Calu3 (cell line): ENCODE measurements around the gene AEBP2. TPM values are rescaled to one million over a fixed set of nuclear protein-coding genes. Genes with fewer than 3 reads are reported as not detected.
A peak's percentile ranks its signal among the peaks of the same experiment; 100 is the strongest.
"Not testable (repeated sequence)": the region's sequence is repeated elsewhere in the genome, so short reads cannot be mapped to it uniquely, and the experiment has no call there.

Experiments
- Bru-seq: library from RNA; stranded (reverse); fragments of 400-500 nt; gene quantifications from one replicate; lab custom pipeline; 2021; lab: Mats Ljungman, UMichigan
- BruChase-seq, 2 experiments: library from RNA; stranded (reverse); fragments of 400-500 nt; gene quantifications; one replicate each; lab custom pipeline; 2021; lab: Mats Ljungman, UMichigan
- BruUV-seq: library from RNA; stranded (reverse); fragments of 400-500 nt; replicated peaks from 2 replicates; lab custom pipeline; 2021; lab: Mats Ljungman, UMichigan
- CTCF ChIA-PET: fragments of 300-600 bp; sonication (Branson Sonifier 250); formaldehyde crosslinking; loops from one replicate; lab custom pipeline; 2022; ENCODE audit warnings: antibody characterized with exemption; lab: Charles Lee
- DNase-seq: peaks from one replicate; pipeline ENCODE4 v3.0.0; 2022
- H3K27ac Mint-ChIP-seq: one replicate; pipeline ENCODE4 v1.8.0; 2022; ENCODE audit warnings: mixed read lengths; ENCODE audit not compliant: unreplicated experiment
- H3K27me3 Mint-ChIP-seq: one replicate; pipeline ENCODE4 v1.8.0; 2022; ENCODE audit warnings: mixed read lengths; ENCODE audit not compliant: unreplicated experiment
- H3K36me3 Mint-ChIP-seq: one replicate; pipeline ENCODE4 v1.8.0; 2022; ENCODE audit warnings: mild to moderate bottlenecking, moderate library complexity, mixed read lengths; ENCODE audit not compliant: insufficient read depth, unreplicated experiment
- H3K4me1 Mint-ChIP-seq: one replicate; pipeline ENCODE4 v1.8.0; 2022; ENCODE audit warnings: mild to moderate bottlenecking, low read depth, mixed read lengths; ENCODE audit not compliant: unreplicated experiment
- H3K4me3 Mint-ChIP-seq: one replicate; pipeline ENCODE4 v1.8.0; 2022; ENCODE audit warnings: mild to moderate bottlenecking, low read depth, moderate library complexity, mixed read lengths; ENCODE audit not compliant: unreplicated experiment
- H3K9me3 Mint-ChIP-seq: one replicate; pipeline ENCODE4 v1.8.0; 2022; ENCODE audit warnings: low read depth, mixed read lengths; ENCODE audit not compliant: unreplicated experiment
- CTCF ChIP-seq: fragments of 200-600 bp; IDR thresholded peaks from one replicate; pipeline ENCODE4 v1.8.0; 2022; ENCODE audit warnings: antibody characterized with exemption; ENCODE audit not compliant: unreplicated experiment
- intact Hi-C: fragments of 100-400 bp; cut with micrococcal nuclease; formaldehyde crosslinking; loops from one replicate; pipeline ENCODE4 v1.10.0; 2022; ENCODE audit not compliant: unreplicated experiment
- long read RNA-seq: library from polyadenylated mRNA; stranded (forward); transcript quantifications from one replicate; pipeline ENCODE4 v2.0.0, GENCODE V29; 2022
- total RNA-seq: library from RNA; stranded (reverse); gene quantifications from 2 replicates; pipeline ENCODE4 v1.2.3, GENCODE V29; 2022

Gene AEBP2, protein sequence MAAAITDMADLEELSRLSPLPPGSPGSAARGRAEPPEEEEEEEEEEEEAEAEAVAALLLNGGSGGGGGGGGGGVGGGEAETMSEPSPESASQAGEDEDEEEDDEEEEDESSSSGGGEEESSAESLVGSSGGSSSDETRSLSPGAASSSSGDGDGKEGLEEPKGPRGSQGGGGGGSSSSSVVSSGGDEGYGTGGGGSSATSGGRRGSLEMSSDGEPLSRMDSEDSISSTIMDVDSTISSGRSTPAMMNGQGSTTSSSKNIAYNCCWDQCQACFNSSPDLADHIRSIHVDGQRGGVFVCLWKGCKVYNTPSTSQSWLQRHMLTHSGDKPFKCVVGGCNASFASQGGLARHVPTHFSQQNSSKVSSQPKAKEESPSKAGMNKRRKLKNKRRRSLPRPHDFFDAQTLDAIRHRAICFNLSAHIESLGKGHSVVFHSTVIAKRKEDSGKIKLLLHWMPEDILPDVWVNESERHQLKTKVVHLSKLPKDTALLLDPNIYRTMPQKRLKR
- total RNA-seq (53.6 and 57.9 TPM in 2 replicates), Bru-seq, nascent RNA (percentile 88 among the genes with signal in this experiment), BruChase-seq, experiment 1, labeled RNA remaining after a 6-hour chase (percentile 77 among the genes with signal in this experiment), BruChase-seq, experiment 2, labeled RNA remaining after a 2-hour chase (percentile 77 among the genes with signal in this experiment)
- long read RNA-seq, full-length matches to known transcripts, result 8 of 14 reads
- long read RNA-seq, partial matches to known transcripts, result 2 of 14 reads
- long read RNA-seq, other reads (novel, unspliced or antisense), result 4 of 14 reads

- Mint-ChIP-seq H3K9me3 (no peaks in the 10 kb centered on the region), H3K4me1 (peaks cover 3% of the 10 kb centered on the region), H3K4me3 (peak within 1 kb of the TSS; percentile 99), H3K27me3 (no peaks in the 10 kb centered on the region), H3K36me3 (peaks cover 39% of the 10 kb centered on the region), H3K27ac (peak within 1 kb of the TSS; percentile 96)
- BruUV-seq, result no TSS peak
- DNase-seq, result peak; percentile 85
- intact Hi-C loops, result no loop called here
- no peak for TF ChIP-seq CTCF
- CTCF ChIA-PET, result interaction anchor here (0.6 kb wide), 1 partner anchor 49 kb away, joined by 3 read pairs; no protein-coding TSS in a partner anchor
Observed at GRCh38 chr12:19439059-19440018, at the start of gene AEBP2. Gene AEBP2, plus strand, starts transcription at chr12:19439492. Its CDS starts 208 bp downstream, at chr12:19439700.

- BruUV-seq, result no TSS peak
- Mint-ChIP-seq H3K4me1 (no peaks in the 10 kb centered on the region), H3K27me3 (no peaks in the 10 kb centered on the region), H3K4me3 (no peak overlapping the region), H3K9me3 (no peaks in the 10 kb centered on the region), H3K27ac (no peak overlapping the region), H3K36me3 (no peaks in the 10 kb centered on the region)
- DNase-seq, result no peak
- CTCF ChIA-PET, result interaction anchor here (0.6 to 0.7 kb wide), 2 partner anchors 48 to 295 kb away, joined by 3 to 4 read pairs; no protein-coding TSS in a partner anchor
- intact Hi-C loops, result no loop called here
- no peak for TF ChIP-seq CTCF
Observed at GRCh38 chr12:19390051-19390598, 49.2 kb upstream of the AEBP2 start.

GRCh38 chr12:19392644-19393043 is 46.6 kb upstream of the AEBP2 start:
- H3K4me1 Mint-ChIP-seq, BruUV-seq, CTCF ChIA-PET, H3K4me3 Mint-ChIP-seq, H3K9me3 Mint-ChIP-seq, H3K27ac Mint-ChIP-seq, H3K36me3 Mint-ChIP-seq, H3K27me3 Mint-ChIP-seq, DNase-seq, intact Hi-C loops: not testable (repeated sequence)

DNA sequence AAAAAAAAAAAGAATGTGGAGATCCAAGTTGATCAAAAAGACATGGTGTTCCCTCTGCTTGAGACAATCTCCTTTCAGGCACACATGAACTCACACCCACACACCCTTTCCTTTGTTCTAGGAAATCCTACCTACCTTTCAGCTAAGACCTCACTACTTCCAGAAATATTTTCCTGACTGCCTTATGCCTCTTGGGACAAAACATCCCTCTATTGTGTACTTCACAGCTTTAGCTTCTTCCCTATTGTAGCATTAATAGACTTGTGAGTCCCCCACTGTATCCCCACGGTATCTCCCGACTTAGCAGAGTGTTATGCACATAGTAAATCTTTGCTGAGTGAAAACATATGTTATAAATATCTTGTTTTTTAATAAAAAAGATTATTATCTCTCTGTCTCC is 44.9 kb upstream of the AEBP2 start:
- no peaks in the 10 kb centered on the region for H3K36me3 Mint-ChIP-seq
- no peak for TF ChIP-seq CTCF
- intact Hi-C loops, result no loop called here
- no TSS peak for BruUV-seq
- no peak overlapping the region for H3K27ac Mint-ChIP-seq
- no peak overlapping the region for H3K4me3 Mint-ChIP-seq
- no peaks in the 10 kb centered on the region for H3K4me1 Mint-ChIP-seq
- peaks cover 2% of the 10 kb centered on the region for H3K9me3 Mint-ChIP-seq
- no peak for DNase-seq
- no peaks in the 10 kb centered on the region for H3K27me3 Mint-ChIP-seq
- CTCF ChIA-PET, result interaction anchor here (0.7 kb wide), 1 partner anchor 101 kb away, joined by 9 read pairs; no protein-coding TSS in a partner anchor
